Esophagus squamous epithelium (tissue), 5 donors: Measurements from ENCODE around the gene CLEC4F. TPM values are rescaled to one million over a fixed set of nuclear protein-coding genes. Genes with fewer than 3 reads are reported as not detected.

ENCODE experiments used
- DNase-seq: peaks from one replicate; lab custom pipeline; 2025; lab: John Stamatoyannopoulos, UW
- H3K27ac ChIP-seq, 4 donors: fragments of 200-600 bp; sonication (generic); one replicate each; pipeline ENCODE4 v1.5.1; 2016 to 2019; ENCODE audit warnings: mild to moderate bottlenecking in 1 of 4
- H3K27me3 ChIP-seq, 4 donors: fragments of 200-600 bp; sonication (generic); 1 replicate in 3 of 4; 2 replicates in 1 of 4; pipeline versions ENCODE4 v1.5.1 to v1.6.0; 2017 to 2021; ENCODE audit warnings: antibody characterized with exemption in 1 of 4
- H3K36me3 ChIP-seq, 3 donors: fragments of 200-600 bp; sonication (generic); one replicate each; pipeline ENCODE4 v1.5.1; 2016 to 2019
- H3K4me1 ChIP-seq, 3 donors: fragments of 200-600 bp; sonication (generic); one replicate each; pipeline ENCODE4 v1.5.1; 2017 to 2019
- H3K4me3 ChIP-seq, 4 donors: fragments of 200-600 bp; sonication (generic); 1 replicate in 3 of 4; 2 replicates in 1 of 4; pipeline ENCODE4 v1.5.1; 2016 to 2019; ENCODE audit warnings: mild to moderate bottlenecking in 2 of 4, moderate library complexity in 1 of 4
- H3K9me3 ChIP-seq, 3 donors: fragments of 200-600 bp; sonication (generic); one replicate each; pipeline ENCODE4 v1.5.1; 2016 to 2019
- CTCF ChIP-seq, 6 experiments: fragments of 450-650 bp in 4 of 6; fragments of 200-600 bp in 2 of 6; sonication (generic) in 2 of 6; IDR thresholded peaks; one replicate each; pipeline ENCODE4 v1.5.1; 2016 to 2019; ENCODE audit warnings: antibody characterized with exemption in 6 of 6, mild to moderate bottlenecking in 4 of 6, moderate library complexity in 4 of 6
- POLR2A ChIP-seq, 4 donors: fragments of 450-650 bp; IDR thresholded peaks; one replicate each; pipeline ENCODE4 v1.6.1; 2017; ENCODE audit warnings: antibody characterized with exemption in 4 of 4, mild to moderate bottlenecking in 4 of 4, moderate library complexity in 3 of 4
- WGBS, 2 donors: methylation state at CpG; one replicate each; pipeline ENCODE4 v1.1.5; 2018; 5-methylcytosine and 5-hydroxymethylcytosine counted together
- intact Hi-C: fragments of 100-400 bp; cut with DNase I; formaldehyde crosslinking; loops from one replicate; pipeline ENCODE4 v1.15.0; 2022
- total RNA-seq, 4 donors: library from RNA; depleted of rRNA; stranded (reverse); fragments of >200 nt; gene quantifications; one replicate each; pipeline ENCODE4 v1.1.0, GENCODE V29; 2016
- donor health status: DM: yes; HTN: yes; CAD: no.

CLEC4F gene
- total RNA-seq, 4 donors from 2014 or later = 0.15 TPM; not detected in 3

DNA sequence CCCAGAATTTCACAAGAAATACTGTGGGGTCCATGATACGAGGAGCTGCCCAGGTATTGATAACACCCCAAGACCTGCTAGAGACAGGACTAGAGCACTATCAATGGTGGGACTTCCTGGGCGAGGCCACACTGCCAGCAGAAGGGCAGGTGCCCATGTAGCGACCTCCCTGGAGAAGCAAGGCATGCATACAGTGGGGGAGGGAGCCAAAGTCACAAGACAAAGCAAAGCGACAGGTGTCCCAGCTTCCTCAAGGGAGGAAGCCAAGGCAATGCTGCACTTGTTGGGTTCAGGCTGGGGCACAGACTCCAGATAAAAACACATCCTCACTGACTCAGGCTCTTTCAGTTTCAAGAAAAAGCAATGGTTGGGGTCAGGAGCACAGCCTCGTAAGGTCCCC is 7.7 kb upstream of the CLEC4F start:
- Histone ChIP-seq H3K36me3 (no peaks in the 10 kb centered on the region), H3K27ac (no peak overlapping the region), H3K4me1 (no peaks in the 10 kb centered on the region), H3K4me3 (no peak overlapping the region), H3K27me3 (peaks cover 0 to 22% (median 0%) of the 10 kb centered on the region in 4 donors), H3K9me3 (no peaks in the 10 kb centered on the region)
- TF ChIP-seq CTCF (IDR thresholded peaks at IDR 0.05) (no peak), POLR2A (IDR thresholded peaks at IDR 0.05) (no peak)
- intact Hi-C loops = no loop called here
- WGBS, 2 donors = 57 to 68% methylated on average over 5 of the region's 5 CpGs
- DNase-seq = no peak

DNA sequence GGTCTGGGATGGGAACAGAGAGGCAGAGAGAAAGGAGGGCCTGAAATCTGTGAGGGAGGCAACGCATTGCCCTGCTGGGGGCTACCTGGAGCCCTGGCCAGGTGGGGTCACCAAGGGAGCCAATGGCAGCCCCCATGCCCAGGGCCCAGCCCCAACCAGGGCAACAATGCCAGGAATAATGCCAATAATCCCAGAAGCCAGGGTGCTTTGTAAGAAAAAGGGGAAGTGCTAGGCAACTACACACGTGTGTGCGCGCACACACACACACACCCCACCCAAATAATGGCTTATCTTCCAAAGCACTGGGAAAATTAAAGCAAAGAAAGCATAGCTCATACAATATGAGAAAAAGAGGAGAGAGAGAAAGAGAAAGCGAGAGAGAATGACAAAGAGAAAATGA is 7.0 kb upstream of the CLEC4F start:
- no peaks in the 10 kb centered on the region for H3K9me3 ChIP-seq
- intact Hi-C loops = no loop called here
- H3K36me3 ChIP-seq = no peaks in the 10 kb centered on the region
- 59% methylated on average over 5 of the region's 5 CpGs for WGBS, 2 donors
- DNase-seq = no peak
- H3K4me3 ChIP-seq = no peak overlapping the region
- H3K27ac ChIP-seq = no peak overlapping the region
- no peaks in the 10 kb centered on the region for H3K4me1 ChIP-seq
- TF ChIP-seq CTCF (IDR thresholded peaks at IDR 0.05) = no peak
- TF ChIP-seq POLR2A (IDR thresholded peaks at IDR 0.05) = no peak
- peaks cover 0 to 23% (median 0%) of the 10 kb centered on the region in 4 donors for H3K27me3 ChIP-seq

DNA sequence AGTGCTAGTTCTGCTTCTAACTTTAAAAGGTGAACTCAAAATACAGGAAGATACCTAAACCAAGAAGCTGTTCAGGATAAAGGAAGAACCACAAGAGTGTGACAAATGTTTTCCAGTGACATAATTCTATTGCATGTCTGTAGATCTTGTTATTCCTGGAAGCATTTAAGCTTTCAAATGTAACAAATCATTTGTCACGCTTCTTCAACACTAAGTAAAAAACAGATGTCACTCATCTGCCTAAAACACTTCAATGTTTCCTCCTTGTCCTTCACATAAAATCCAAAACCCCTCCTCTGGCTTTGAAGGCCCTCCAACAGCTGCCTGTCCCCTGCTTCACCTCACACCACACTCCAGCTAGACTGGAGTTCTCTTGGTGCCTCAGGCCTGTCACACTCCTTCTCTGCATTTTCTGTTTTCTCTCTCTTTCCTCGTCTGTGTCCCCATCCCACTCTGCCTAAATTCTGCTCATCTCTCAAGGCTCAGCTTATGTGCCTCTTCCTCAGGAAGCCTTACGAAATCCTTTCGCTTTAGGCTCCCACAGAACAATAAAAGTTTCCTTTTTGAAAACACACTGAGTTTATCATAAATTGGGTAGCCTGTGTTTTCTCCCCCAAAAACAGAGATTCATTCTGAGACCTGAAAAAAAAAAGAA is 6.4 kb upstream of the CLEC4F start:
- Histone ChIP-seq H3K36me3 (no peaks in the 10 kb centered on the region), H3K27ac (no peak overlapping the region), H3K9me3 (no peaks in the 10 kb centered on the region), H3K4me1 (no peaks in the 10 kb centered on the region), H3K27me3 (peaks cover 0 to 26% (median 0%) of the 10 kb centered on the region in 4 donors), H3K4me3 (no peak overlapping the region)
- DNase-seq = no peak
- TF ChIP-seq POLR2A (IDR thresholded peaks at IDR 0.05) (no peak), CTCF (IDR thresholded peaks at IDR 0.05) (no peak)
- 54 to 68% methylated on average over 4 of the region's 4 CpGs for WGBS, 2 donors
- intact Hi-C loops = no loop called here

GRCh38 chr2:70823249-70823648 is 2.9 kb upstream of the CLEC4F start:
- Histone ChIP-seq H3K27me3 (peaks cover 0 to 24% (median 0%) of the 10 kb centered on the region in 4 donors), H3K9me3 (no peaks in the 10 kb centered on the region), H3K4me1 (no peaks in the 10 kb centered on the region), H3K27ac (no peak overlapping the region), H3K4me3 (no peak overlapping the region), H3K36me3 (no peaks in the 10 kb centered on the region)
- WGBS, 2 donors = 66 to 84% methylated on average over 4 of the region's 5 CpGs
- intact Hi-C loops = no loop called here
- TF ChIP-seq POLR2A (IDR thresholded peaks at IDR 0.05) = no peak
- no peak for TF ChIP-seq CTCF (IDR thresholded peaks at IDR 0.05)
- no peak for DNase-seq

DNA sequence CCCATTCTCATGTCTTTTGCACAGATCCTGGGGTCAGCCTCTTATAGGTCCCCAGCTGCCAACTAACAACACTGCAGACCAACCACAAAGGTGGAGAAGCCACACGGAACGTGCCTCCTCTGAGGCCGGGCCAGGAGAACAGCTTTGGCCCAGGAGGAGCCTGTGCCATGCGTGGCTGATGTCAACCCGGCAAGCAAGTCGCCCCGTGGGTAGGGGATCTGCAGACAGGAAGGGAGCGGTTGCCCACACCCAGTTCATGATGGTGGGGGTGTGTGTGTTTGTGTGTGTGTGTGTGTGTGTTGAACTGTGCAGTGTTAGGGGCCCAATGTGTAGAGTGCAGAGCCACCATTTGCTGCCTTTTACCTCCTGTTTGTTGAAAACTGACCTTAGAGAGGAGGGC is 2.4 kb upstream of the CLEC4F start:
- no peak for DNase-seq
- Histone ChIP-seq H3K36me3 (no peaks in the 10 kb centered on the region), H3K27ac (no peak overlapping the region), H3K4me1 (no peaks in the 10 kb centered on the region), H3K9me3 (no peaks in the 10 kb centered on the region), H3K4me3 (no peak overlapping the region), H3K27me3 (peaks cover 0 to 21% (median 0%) of the 10 kb centered on the region in 4 donors)
- no peak for TF ChIP-seq POLR2A (IDR thresholded peaks at IDR 0.05)
- no peak for TF ChIP-seq CTCF (IDR thresholded peaks at IDR 0.05)
- intact Hi-C loops = no loop called here
- WGBS, 2 donors = no CpG with 5 or more reads among the region's 8 CpGs
